ENCODE measurements around the gene IQSEC3.

GRCh38 chr12:209851-210250, 143.3 kb downstream of the IQSEC3 start:
- TF ChIP-seq CTCF (conservative IDR thresholded peaks at IDR 0.05), result no peak
- no peak for TF ChIP-seq ZFX (IDR thresholded peaks at IDR 0.05)
